Neutrophil (primary cell): ENCODE measurements around the gene OAF.

Source experiments
- H3K27ac ChIP-seq: fragments of 200-600 bp; sonication (generic); 2 replicates; pipeline ENCODE4 v1.5.1; 2016; ENCODE audit warnings: mild to moderate bottlenecking, moderate library complexity
- H3K27me3 ChIP-seq: fragments of 200-600 bp; sonication (generic); 2 replicates; pipeline ENCODE4 v1.6.0; 2016; ENCODE audit warnings: mild to moderate bottlenecking
- H3K36me3 ChIP-seq: fragments of 200-600 bp; sonication (generic); 2 replicates; pipeline ENCODE4 v1.5.1; 2017
- H3K4me1 ChIP-seq, 2 experiments: fragments of 200-600 bp in 1 of 2; sonication (generic) in 1 of 2; 1 replicate in 1 of 2; 2 replicates in 1 of 2; pipeline versions ENCODE4 v1.5.1 to v1.6.1; 2013 to 2016; ENCODE audit warnings: low read depth in 1 of 2, low read length in 1 of 2, mild to moderate bottlenecking in 1 of 2, moderate library complexity in 1 of 2; ENCODE audit not compliant: control insufficient read depth in 1 of 2, insufficient read depth in 1 of 2
- H3K4me3 ChIP-seq, 2 experiments: fragments of 200-600 bp in 1 of 2; sonication (generic) in 1 of 2; 1 replicate in 1 of 2; 2 replicates in 1 of 2; pipeline ENCODE4 v1.5.1; 2013 to 2016; ENCODE audit warnings: low read depth in 1 of 2, low read length in 1 of 2, mild to moderate bottlenecking in 1 of 2, moderate library complexity in 1 of 2
- H3K9me3 ChIP-seq: fragments of 200-600 bp; sonication (generic); 2 replicates; pipeline ENCODE4 v1.5.1; 2016
- CTCF ChIP-seq: fragments of 200-600 bp; sonication (generic); IDR thresholded peaks from 2 replicates; pipeline ENCODE4 v1.5.1; 2016; ENCODE audit warnings: antibody characterized with exemption

The OAF gene

DNA sequence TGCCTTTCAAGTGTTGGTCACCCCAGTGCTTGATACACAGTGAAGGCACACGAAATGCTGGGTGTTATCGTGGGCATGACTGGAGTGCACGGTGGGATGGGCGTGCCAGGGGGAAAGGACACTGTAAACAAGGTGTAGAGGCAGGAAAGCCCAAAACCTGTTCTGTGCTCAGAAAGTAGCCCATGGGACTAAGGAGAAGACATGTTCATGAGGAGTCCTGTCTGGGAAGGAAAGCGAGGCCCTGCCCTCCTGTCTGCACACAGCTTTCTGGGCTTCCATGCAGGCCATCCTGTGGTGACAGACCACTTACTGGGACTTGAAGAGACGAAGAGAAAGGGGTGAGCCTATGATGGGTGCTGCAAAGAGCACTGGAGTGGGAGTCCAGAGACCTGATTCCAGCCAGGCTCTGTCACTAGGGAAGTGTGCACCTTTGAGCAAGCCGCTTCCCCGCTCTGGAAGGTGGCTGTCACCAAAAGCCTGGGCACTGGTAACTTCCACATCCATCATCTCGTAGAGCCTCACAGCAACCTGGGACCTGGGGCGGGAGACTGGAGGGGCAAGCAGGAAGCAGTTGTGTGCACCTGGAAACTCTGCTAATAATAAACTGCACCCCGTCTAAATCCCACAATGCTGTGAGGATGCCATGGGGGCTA lies 28.3 kb downstream of the OAF start:
- H3K27me3 ChIP-seq, result peaks cover 97% of the 10 kb centered on the region

GRCh38 chr11:120239713-120240640 lies 29.1 kb downstream of the OAF start, which contains the start of gene POU2F3:
Gene POU2F3 (plus strand): TSS chr11:120240140. CDS start chr11:120240344, 204 bp downstream.
- peaks cover 96% of the 10 kb centered on the region for H3K27me3 ChIP-seq
- H3K4me1 ChIP-seq, result no peaks in the 10 kb centered on the region

More for the DNA sequence above, 28.3 kb downstream of the OAF start:
- Histone ChIP-seq H3K9me3 (no peaks in the 10 kb centered on the region), H3K36me3 (no peaks in the 10 kb centered on the region), H3K4me3 (no peak overlapping the region), H3K4me1 (no peaks in the 10 kb centered on the region), H3K27ac (no peak overlapping the region)
- no peak for TF ChIP-seq CTCF

GRCh38 chr11:120240866-120241265 lies 30.0 kb downstream of the OAF start:
- Histone ChIP-seq H3K9me3 (no peaks in the 10 kb centered on the region), H3K27ac (no peak overlapping the region), H3K4me3 (no peak overlapping the region), H3K4me1 (no peaks in the 10 kb centered on the region), H3K27me3 (peaks cover 97% of the 10 kb centered on the region), H3K36me3 (no peaks in the 10 kb centered on the region)
- no peak for TF ChIP-seq CTCF

More at GRCh38 chr11:120239713-120240640, 29.1 kb downstream of the OAF start, which contains the start of gene POU2F3:
- Histone ChIP-seq H3K9me3 (no peaks in the 10 kb centered on the region), H3K27ac (no peak within 1 kb of the TSS), H3K36me3 (no peaks in the 10 kb centered on the region), H3K4me3 (no peak within 1 kb of the TSS)
- no peak for TF ChIP-seq CTCF

- Histone ChIP-seq H3K9me3 (no peaks in the 10 kb centered on the region), H3K27ac (no peak overlapping the region), H3K36me3 (no peaks in the 10 kb centered on the region), H3K4me1 (no peaks in the 10 kb centered on the region), H3K27me3 (peaks cover 97% of the 10 kb centered on the region), H3K4me3 (no peak overlapping the region)
- no peak for TF ChIP-seq CTCF
Measured at GRCh38 chr11:120241277-120241676, 30.4 kb downstream of the OAF start.

DNA sequence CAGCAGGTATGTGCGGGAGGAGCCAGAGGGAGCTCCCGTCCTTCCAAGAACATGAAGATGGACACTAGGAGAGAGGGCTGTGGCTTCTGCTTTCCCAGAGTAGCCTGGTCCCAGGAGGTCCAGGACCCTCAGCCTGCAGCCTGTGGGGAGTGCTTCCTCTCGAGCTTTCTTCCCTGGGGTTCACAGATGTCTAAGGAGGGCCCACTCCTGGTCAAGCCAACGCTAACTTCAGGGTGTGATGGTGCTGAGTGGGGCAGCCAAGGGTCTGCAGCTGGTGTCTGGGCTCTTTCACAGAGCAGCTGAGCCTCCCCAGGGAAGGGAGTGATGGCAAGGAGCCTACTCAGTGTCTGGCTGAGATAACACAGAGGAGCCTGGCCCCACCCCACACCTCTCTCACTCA lies 32.4 kb downstream of the OAF start:
- H3K36me3 ChIP-seq, result no peaks in the 10 kb centered on the region

More for the DNA sequence above, 32.4 kb downstream of the OAF start:
- no peak for TF ChIP-seq CTCF
- no peak overlapping the region for H3K27ac ChIP-seq
- no peaks in the 10 kb centered on the region for H3K9me3 ChIP-seq
- H3K4me3 ChIP-seq, result no peak overlapping the region
- H3K27me3 ChIP-seq, result peaks cover 98% of the 10 kb centered on the region
- H3K4me1 ChIP-seq, result no peaks in the 10 kb centered on the region
